Measurements from ENCODE around the gene MEOX2. TPM values are rescaled to one million over a fixed set of nuclear protein-coding genes. Genes with fewer than 3 reads are reported as not detected.

MEOX2 gene
- total and polyA plus RNA-seq, 2 of the 13 experiments (the other 11 are each of a cell fraction or from before 2014, with no cell fraction given): not detected

DNA sequence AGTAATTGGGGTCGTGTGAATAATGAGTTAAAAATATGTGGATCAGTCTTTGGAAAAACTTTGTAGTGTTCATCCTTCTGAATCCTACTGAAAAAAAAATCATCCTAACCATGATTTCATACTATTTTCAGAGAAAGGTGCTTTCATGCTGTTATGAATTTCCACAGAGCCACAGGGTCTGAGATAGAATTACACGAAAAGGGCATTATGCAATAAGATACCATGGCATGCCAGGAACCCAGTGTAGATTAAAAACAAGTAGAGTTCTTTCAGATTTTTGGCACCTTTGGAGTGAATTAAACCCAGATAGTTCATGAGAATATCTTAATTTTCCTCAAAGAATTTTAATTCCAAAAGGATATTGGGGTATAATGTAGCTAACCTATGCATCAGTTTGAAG is 77.2 kb downstream of the MEOX2 start:
- BruUV-seq (replicated peaks): no TSS peak
- Histone ChIP-seq H3K4me3 (replicated peaks in 1 of 3; ENCODE audit: insufficient read depth in 1 of 3, low read depth in 2 of 3, low read length in 3 of 3) (no peak overlapping the region), H3K79me2 (ENCODE audit: insufficient read depth, low read length) (no peaks in the 10 kb centered on the region), H3K36me3 (replicated peaks in 1 of 2; ENCODE audit: control insufficient read depth in 1 of 2, insufficient read depth in 2 of 2, low read length in 2 of 2) (no peaks in the 10 kb centered on the region), H3K27me3 (ENCODE audit: control insufficient read depth in 1 of 2, insufficient read depth in 2 of 2, low read length in 2 of 2) (no peaks in the 10 kb centered on the region), H3K4me1 (ENCODE audit: insufficient read depth, low read length) (no peaks in the 10 kb centered on the region), H3K9me3 (ENCODE audit: low read length) (peaks cover 7% of the 10 kb centered on the region), H3K27ac (ENCODE audit: extremely low read length, insufficient read depth, low read length) (no peak overlapping the region), H4K20me1 (ENCODE audit: insufficient read depth, low read length) (no peaks in the 10 kb centered on the region), H2AFZ (ENCODE audit: low read length) (no peak overlapping the region), H3K9ac (ENCODE audit: insufficient read depth, low read depth, low read length) (no peak overlapping the region), H3K4me2 (ENCODE audit: low read depth, low read length) (no peak overlapping the region)
- ChIA-PET CTCF (ENCODE audit: low intra/inter-chr PET ratio, low total read pairs) (no interaction called here), POLR2A (no interaction called here)
- TF ChIP-seq ZSCAN31 (CRISPR knock-in tag; IDR thresholded peaks at IDR 0.05; ENCODE audit: low read depth): no peak
- no peak for TF ChIP-seq ZNF652 (CRISPR knock-in tag; IDR thresholded peaks at IDR 0.05; ENCODE audit: borderline replicate concordance, low read depth)
- TF ChIP-seq, protein P1, sequence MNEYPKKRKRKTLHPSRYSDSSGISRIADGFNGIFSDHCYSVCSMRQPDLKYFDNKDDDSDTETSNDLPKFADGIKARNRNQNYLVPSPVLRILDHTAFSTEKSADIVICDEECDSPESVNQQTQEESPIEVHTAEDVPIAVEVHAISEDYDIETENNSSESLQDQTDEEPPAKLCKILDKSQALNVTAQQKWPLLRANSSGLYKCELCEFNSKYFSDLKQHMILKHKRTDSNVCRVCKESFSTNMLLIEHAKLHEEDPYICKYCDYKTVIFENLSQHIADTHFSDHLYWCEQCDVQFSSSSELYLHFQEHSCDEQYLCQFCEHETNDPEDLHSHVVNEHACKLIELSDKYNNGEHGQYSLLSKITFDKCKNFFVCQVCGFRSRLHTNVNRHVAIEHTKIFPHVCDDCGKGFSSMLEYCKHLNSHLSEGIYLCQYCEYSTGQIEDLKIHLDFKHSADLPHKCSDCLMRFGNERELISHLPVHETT (CRISPR knock-in tag; conservative IDR thresholded peaks at IDR 0.05): no peak
- TF ChIP-seq ZMAT3 (CRISPR knock-in tag; conservative IDR thresholded peaks at IDR 0.05): no peak
- no peak for TF ChIP-seq BRCA1 (CRISPR knock-in tag; IDR thresholded peaks at IDR 0.05)
- no peak for TF ChIP-seq ZNF746 (CRISPR knock-in tag; IDR thresholded peaks at IDR 0.05)
- no peak for TF ChIP-seq ZNF234 (CRISPR knock-in tag; conservative IDR thresholded peaks at IDR 0.05)
- TF ChIP-seq KLF9 (CRISPR knock-in tag; IDR thresholded peaks at IDR 0.05; ENCODE audit: low read depth): no peak
- no peak for TF ChIP-seq ZBTB49 (CRISPR knock-in tag; IDR thresholded peaks at IDR 0.05; ENCODE audit: borderline replicate concordance)
- TF ChIP-seq ZMYM2 (CRISPR knock-in tag; IDR thresholded peaks at IDR 0.05): no peak
- no peak for TF ChIP-seq ZNF883 (CRISPR knock-in tag; IDR thresholded peaks at IDR 0.05; ENCODE audit: not compliant biosample characterization)
- no peak for TF ChIP-seq ZNF350 (CRISPR knock-in tag; IDR thresholded peaks at IDR 0.05; ENCODE audit: borderline replicate concordance, low read depth)
- intact Hi-C loops (cut with micrococcal nuclease; ENCODE audit: unreplicated experiment): no loop called here
- WGBS (ENCODE audit: low lambda C conversion rate): 13% methylated on average over 2 of the region's 2 CpGs
- FAIRE-seq (no peak), ATAC-seq (no peak), DNase-seq (ENCODE audit: low spot score) (no peak)
- in situ Hi-C loops (cut with HindIII; ENCODE audit: extremely low pct_ligation_motif_present, low pct_unique_long_range_greater_than_20kb): no loop called here
